SK-N-SH (cell line): Measurements from ENCODE around the gene B3GALNT2.

ENCODE experiments used
- FOSL2 ChIP-seq: IDR thresholded peaks from 2 replicates; pipeline ENCODE4 v1.4.0; 2012; ENCODE audit warnings: low read depth, mild to moderate bottlenecking, moderate library complexity, borderline replicate concordance
- FOXM1 ChIP-seq: IDR thresholded peaks from 2 replicates; pipeline ENCODE4 v1.4.0; 2012; ENCODE audit warnings: low read depth, mild to moderate bottlenecking
- RFX5 ChIP-seq: IDR thresholded peaks from 2 replicates; pipeline ENCODE4 v1.6.1; 2012; ENCODE audit warnings: mild to moderate bottlenecking, improper control_type of control experiment, low read length
- SIN3A ChIP-seq: IDR thresholded peaks from 2 replicates; pipeline ENCODE4 v1.6.1; 2012; ENCODE audit warnings: low read depth, mild to moderate bottlenecking, low read length, moderate library complexity, borderline replicate concordance
- TF ChIP-seq, protein P1 (sequence below): fragments of 200-600 bp; sonication (generic); IDR thresholded peaks from 2 replicates; pipeline ENCODE4 v1.6.1; 2017; ENCODE audit warnings: antibody characterized with exemption, mild to moderate bottlenecking, moderate library complexity
- TF ChIP-seq, protein P2 (sequence below): fragments of 150-350 bp; IDR thresholded peaks from 2 replicates; pipeline ENCODE4 v1.6.1; 2016; ENCODE audit warnings: mild to moderate bottlenecking, low read depth, low read length

DNA sequence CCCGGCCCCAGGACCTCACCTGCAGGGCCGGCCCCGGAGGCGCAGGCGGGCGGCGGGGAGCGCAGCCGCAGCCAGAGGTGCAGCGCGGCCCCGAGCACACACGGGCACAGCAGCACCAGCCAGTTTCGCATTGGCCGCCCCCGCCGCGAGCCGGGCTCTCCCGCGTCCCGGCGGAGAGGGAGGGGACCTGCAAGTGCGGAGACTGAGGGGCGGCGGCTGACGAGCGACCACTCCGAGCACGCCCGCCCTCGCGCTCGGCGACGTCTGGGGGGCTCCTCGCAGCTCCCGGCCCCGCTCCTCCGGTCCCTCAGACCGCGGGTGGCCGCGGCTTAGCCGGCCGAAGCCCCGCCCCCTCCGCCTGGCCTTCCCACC lies at the start of gene B3GALNT2:
- TF ChIP-seq, protein P1, sequence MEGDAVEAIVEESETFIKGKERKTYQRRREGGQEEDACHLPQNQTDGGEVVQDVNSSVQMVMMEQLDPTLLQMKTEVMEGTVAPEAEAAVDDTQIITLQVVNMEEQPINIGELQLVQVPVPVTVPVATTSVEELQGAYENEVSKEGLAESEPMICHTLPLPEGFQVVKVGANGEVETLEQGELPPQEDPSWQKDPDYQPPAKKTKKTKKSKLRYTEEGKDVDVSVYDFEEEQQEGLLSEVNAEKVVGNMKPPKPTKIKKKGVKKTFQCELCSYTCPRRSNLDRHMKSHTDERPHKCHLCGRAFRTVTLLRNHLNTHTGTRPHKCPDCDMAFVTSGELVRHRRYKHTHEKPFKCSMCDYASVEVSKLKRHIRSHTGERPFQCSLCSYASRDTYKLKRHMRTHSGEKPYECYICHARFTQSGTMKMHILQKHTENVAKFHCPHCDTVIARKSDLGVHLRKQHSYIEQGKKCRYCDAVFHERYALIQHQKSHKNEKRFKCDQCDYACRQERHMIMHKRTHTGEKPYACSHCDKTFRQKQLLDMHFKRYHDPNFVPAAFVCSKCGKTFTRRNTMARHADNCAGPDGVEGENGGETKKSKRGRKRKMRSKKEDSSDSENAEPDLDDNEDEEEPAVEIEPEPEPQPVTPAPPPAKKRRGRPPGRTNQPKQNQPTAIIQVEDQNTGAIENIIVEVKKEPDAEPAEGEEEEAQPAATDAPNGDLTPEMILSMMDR, result no peak
- TF ChIP-seq RFX5 (no peak), FOXM1 (no peak), SIN3A (no peak), FOSL2 (no peak)
- TF ChIP-seq, protein P2, sequence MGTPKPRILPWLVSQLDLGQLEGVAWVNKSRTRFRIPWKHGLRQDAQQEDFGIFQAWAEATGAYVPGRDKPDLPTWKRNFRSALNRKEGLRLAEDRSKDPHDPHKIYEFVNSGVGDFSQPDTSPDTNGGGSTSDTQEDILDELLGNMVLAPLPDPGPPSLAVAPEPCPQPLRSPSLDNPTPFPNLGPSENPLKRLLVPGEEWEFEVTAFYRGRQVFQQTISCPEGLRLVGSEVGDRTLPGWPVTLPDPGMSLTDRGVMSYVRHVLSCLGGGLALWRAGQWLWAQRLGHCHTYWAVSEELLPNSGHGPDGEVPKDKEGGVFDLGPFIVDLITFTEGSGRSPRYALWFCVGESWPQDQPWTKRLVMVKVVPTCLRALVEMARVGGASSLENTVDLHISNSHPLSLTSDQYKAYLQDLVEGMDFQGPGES, result no peak
